Measurements from ENCODE around the gene CDC42BPG. TPM values are rescaled to one million over a fixed set of nuclear protein-coding genes. Genes with fewer than 3 reads are reported as not detected.
A peak's percentile ranks its signal among the peaks of the same experiment; 100 is the strongest.

The CDC42BPG gene
- total and polyA plus RNA-seq, 3 donors from 2014 or later: 5.3 to 9.2 (median 7.6) TPM

DNA sequence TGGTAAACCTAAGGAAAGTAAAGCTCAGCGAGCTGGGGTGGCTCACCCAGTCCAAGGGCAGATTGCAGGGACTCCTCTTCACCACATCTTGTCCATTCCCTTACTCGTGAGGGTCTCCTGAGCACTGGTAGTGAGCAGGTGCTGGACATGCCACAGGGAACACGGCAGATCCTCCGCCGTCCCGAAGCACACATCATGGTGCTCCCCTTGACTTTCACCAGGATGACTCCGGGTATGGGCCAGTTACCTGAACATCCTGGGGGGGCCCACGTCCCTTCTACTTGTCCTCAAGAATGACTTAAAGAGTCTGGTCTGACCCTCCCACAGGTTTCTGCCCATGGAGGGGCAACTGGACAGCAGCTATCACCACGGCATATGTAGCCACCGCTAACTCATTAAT, 58.1 kb downstream of the CDC42BPG start:
- Histone ChIP-seq H3K4me1 (no peaks in the 10 kb centered on the region), H3K9me3 (no peaks in the 10 kb centered on the region), H3K27me3 (no peaks in the 10 kb centered on the region), H3K27ac (no peak overlapping the region), H3K4me3 (no peak overlapping the region), H3K36me3 (ENCODE audit: low read depth, missing control alignments) (no peaks in the 10 kb centered on the region)
- DNase-seq: no peak
- no peak for TF ChIP-seq POLR2A (IDR thresholded peaks at IDR 0.05)
- no peak for TF ChIP-seq CTCF (IDR thresholded peaks at IDR 0.05)
- intact Hi-C loops (cut with DNase I; ENCODE audit: low total_unique reads): no loop called here
- WGBS, 2 donors: 88 to 92% methylated on average over 10 of the region's 10 CpGs

GRCh38 chr11:64784813-64785581, 59.5 kb downstream of the CDC42BPG start:
- Histone ChIP-seq H3K4me1 (no peaks in the 10 kb centered on the region), H3K27me3 (no peaks in the 10 kb centered on the region), H3K36me3 (ENCODE audit: low read depth, missing control alignments) (no peaks in the 10 kb centered on the region), H3K9me3 (no peaks in the 10 kb centered on the region), H3K27ac (no peak overlapping the region), H3K4me3 (no peak overlapping the region)
- no peak for DNase-seq
- TF ChIP-seq CTCF (IDR thresholded peaks at IDR 0.05) (no peak), POLR2A (IDR thresholded peaks at IDR 0.05) (no peak)
- intact Hi-C loops (cut with DNase I; ENCODE audit: low total_unique reads): no loop called here
- WGBS, 2 donors: 91% methylated on average over 12 of the region's 12 CpGs

- Histone ChIP-seq H3K4me3 (peak within 1 kb of the TSS; percentile 80 to 99), H3K9me3 (no peaks in the 10 kb centered on the region), H3K4me1 (peaks cover 38% of the 10 kb centered on the region), H3K27ac (peak within 1 kb of the TSS; percentile 99 to 100), H3K36me3 (ENCODE audit: low read depth, missing control alignments) (no peaks in the 10 kb centered on the region), H3K27me3 (no peaks in the 10 kb centered on the region)
- TF ChIP-seq POLR2A (IDR thresholded peaks at IDR 0.05): peak; percentile 95
- TF ChIP-seq CTCF (IDR thresholded peaks at IDR 0.05): peak in 2 of 3 experiments; percentile 10 to 41
- DNase-seq: peak; percentile 100
- 0 to 1% methylated on average over 46 to 71 of the region's 80 CpGs for WGBS, 2 donors
- intact Hi-C loops (cut with DNase I; ENCODE audit: low total_unique reads): no loop called here
These were observed 65.8 kb downstream of the CDC42BPG start, which contains the start of gene SF1 for GRCh38 chr11:64778473-64779298. Gene SF1 (minus strand): TSS chr11:64778542. CDS start chr11:64778392, 150 bp downstream.

DNA sequence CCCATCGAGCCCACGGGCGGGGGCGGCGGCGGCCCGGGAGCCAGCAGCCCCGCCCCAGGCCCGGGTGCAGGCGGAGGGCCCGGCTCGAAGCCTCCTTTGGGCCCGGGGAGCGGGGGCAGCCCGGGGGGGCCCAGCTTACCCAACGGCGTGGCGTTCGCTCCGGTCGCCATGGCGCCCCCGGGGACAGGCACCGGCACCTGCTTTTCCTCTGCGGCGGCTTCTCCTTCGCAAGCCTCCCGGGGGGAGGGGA, 66.3 kb downstream of the CDC42BPG start:
- Histone ChIP-seq H3K27ac (peak overlapping the region; percentile 99 to 100), H3K4me3 (peak overlapping the region; percentile 80 to 99), H3K36me3 (ENCODE audit: low read depth, missing control alignments) (no peaks in the 10 kb centered on the region), H3K27me3 (no peaks in the 10 kb centered on the region), H3K9me3 (no peaks in the 10 kb centered on the region), H3K4me1 (peaks cover 44% of the 10 kb centered on the region)
- WGBS, 2 donors: 0% methylated on average over 3 of the region's 28 CpGs; no CpG with 5 or more reads in 1 of the 2 donors
- intact Hi-C loops (cut with DNase I; ENCODE audit: low total_unique reads): no loop called here
- DNase-seq: no peak
- TF ChIP-seq POLR2A (IDR thresholded peaks at IDR 0.05): no peak
- TF ChIP-seq CTCF (IDR thresholded peaks at IDR 0.05): no peak
